Coronary artery (tissue), 2 donors: ENCODE data around the gene HIP1.

Experiments
- DNase-seq: peaks from one replicate; pipeline ENCODE4 v3.0.0-alpha.2; 2017; ENCODE audit warnings: low spot score
- H3K27ac ChIP-seq, 2 donors: fragments of 200-600 bp; sonication (generic); one replicate each; pipeline ENCODE4 v1.5.1; 2016 to 2019
- H3K4me3 ChIP-seq: fragments of 200-600 bp; sonication (generic); 2 replicates; pipeline ENCODE4 v1.5.1; 2016; ENCODE audit warnings: mild to moderate bottlenecking, moderate library complexity
- TF ChIP-seq, protein P1 (sequence below): fragments of 200-600 bp; sonication (generic); IDR thresholded peaks from one replicate; pipeline ENCODE4 v1.5.1; 2019; ENCODE audit warnings: antibody characterized with exemption

HIP1 gene

DNA sequence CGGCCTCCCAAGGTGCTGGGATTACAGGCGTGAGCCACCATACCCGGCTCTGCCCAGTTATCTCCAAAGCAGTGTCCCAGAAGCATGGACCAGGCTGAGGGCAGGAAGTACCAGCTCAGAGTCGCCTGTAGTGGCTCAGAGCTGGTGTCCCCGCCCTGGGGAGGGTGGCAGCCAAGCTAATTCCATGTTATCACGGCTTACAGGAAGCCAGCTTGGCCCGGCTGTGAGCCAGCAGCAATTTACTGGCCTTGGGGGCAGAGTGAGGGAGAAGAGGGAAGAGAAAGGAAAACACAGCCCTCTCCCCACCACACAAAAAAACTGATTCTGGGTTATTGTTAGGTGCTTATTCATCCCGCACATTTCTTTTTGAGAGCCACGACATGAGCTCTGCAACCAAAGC is 88.1 kb downstream of the HIP1 start:
- H3K4me3 ChIP-seq: peak overlapping the region; percentile 30
- TF ChIP-seq, protein P1, sequence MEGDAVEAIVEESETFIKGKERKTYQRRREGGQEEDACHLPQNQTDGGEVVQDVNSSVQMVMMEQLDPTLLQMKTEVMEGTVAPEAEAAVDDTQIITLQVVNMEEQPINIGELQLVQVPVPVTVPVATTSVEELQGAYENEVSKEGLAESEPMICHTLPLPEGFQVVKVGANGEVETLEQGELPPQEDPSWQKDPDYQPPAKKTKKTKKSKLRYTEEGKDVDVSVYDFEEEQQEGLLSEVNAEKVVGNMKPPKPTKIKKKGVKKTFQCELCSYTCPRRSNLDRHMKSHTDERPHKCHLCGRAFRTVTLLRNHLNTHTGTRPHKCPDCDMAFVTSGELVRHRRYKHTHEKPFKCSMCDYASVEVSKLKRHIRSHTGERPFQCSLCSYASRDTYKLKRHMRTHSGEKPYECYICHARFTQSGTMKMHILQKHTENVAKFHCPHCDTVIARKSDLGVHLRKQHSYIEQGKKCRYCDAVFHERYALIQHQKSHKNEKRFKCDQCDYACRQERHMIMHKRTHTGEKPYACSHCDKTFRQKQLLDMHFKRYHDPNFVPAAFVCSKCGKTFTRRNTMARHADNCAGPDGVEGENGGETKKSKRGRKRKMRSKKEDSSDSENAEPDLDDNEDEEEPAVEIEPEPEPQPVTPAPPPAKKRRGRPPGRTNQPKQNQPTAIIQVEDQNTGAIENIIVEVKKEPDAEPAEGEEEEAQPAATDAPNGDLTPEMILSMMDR: no peak
- no peak for DNase-seq
- peak overlapping the region; percentile 37 to 81 for H3K27ac ChIP-seq

DNA sequence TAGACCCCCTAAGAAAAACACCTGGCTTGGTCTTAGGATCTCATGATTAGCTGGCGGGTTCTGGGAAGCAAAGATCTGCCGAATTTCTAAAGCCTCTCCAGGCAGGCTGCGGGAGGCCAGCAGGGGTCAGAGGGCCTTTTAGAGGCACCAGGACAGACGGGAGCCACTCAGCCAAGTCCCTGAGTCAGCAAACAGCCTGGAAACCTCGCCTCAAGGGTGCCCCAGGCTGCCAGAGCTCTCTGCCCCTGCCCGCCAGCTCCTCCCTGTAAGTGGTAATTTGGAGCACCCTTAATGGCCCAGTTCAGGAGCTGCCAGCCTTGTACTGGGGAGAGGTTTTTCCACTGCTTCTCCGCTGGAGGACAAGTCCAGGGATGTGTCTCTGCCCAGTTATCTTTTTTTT is 88.7 kb downstream of the HIP1 start:
- no peak for DNase-seq

DNA sequence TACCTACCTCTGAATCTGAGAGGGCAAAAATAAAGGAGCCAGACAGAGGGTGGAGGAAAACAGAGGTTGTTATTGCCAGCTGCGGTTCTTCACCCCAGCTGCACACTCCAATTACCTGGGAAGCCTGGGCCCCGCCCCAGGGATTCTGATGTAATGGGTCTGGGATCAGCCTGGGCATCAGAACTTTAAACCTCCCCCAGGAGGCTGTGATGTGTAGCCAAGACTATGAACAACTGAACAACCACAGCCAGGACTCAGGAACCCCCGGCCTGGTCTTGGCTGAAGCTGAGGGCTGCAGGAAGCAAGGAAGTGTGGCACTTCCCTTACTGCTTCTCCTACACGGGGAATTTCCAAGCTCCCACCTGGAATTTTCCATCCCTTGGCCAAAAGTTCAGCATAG is 89.3 kb downstream of the HIP1 start:
- DNase-seq: no peak
- Histone ChIP-seq H3K4me3 (no peak overlapping the region), H3K27ac (peak overlapping the region; percentile 57 to 81)
- TF ChIP-seq, protein P1: no peak

More for the DNA sequence above, 88.7 kb downstream of the HIP1 start:
- TF ChIP-seq, protein P1: no peak
- peak overlapping the region; percentile 57 to 81 for H3K27ac ChIP-seq
- H3K4me3 ChIP-seq: no peak overlapping the region

DNA sequence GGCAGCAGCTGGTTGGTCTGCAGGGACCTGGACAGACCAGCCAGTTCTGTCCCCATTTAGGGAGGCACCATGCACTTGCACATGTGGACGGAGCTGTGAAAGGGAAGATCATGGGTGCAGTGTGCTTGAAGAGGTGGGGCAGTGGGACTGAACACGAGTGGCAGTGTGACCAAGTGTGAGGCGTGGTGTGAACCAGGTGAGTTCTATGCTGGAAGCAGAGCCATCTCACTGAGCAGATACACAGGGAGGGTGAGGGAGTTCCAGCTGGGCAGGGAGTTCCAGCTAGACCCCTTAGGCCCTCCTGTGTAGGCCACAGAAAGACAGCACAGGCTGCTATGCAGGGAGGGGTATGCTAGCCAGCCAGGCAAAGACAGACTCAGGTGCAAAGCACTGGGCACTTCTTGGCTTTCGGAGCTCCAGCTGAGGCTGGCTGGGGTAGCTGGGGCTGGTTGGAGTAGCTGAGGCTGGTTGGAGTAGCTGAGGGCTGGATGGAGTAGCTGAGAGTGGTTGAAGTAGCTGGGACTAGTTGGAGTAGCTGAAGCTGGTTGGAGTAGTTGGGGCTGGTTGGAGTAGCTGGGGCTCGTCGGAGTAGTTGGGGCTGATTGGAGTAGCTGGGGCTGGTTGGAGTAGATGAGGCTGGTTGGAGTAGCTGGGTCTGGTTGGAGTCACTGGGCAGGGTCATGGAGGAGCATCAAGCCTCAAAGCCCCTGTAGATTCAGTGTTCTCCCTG is 90.9 kb downstream of the HIP1 start:
- TF ChIP-seq, protein P1: no peak
- Histone ChIP-seq H3K4me3 (no peak overlapping the region), H3K27ac (no peak overlapping the region)
- DNase-seq: no peak

DNA sequence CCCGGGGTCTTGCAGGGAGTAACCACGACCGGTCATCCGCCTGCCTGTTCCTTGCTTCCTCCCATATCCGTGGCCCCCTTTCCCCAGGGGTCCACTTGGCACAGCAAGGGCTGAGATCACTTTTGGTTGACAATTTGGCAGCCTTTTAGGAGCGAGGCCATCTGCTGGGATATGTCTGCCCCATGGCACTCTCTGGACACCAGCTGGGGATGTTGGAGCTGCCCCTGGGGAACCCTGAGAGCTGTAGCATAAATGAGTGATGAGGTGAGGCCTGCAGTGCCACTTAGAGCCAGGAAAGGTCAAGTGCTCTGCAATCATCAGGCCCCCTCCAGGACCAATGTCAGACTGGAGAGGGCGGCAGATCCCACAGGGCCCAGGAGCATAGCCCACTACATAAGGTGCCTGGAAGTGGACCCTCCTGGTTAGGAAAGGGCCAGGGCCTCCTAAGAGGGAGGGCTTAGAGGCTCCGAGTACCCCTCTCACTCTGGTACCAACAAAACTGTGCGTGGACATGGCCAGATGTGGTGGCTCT is 92.1 kb downstream of the HIP1 start:
- H3K27ac ChIP-seq: no peak overlapping the region
- TF ChIP-seq, protein P1: no peak
- DNase-seq: no peak
- no peak overlapping the region for H3K4me3 ChIP-seq

DNA sequence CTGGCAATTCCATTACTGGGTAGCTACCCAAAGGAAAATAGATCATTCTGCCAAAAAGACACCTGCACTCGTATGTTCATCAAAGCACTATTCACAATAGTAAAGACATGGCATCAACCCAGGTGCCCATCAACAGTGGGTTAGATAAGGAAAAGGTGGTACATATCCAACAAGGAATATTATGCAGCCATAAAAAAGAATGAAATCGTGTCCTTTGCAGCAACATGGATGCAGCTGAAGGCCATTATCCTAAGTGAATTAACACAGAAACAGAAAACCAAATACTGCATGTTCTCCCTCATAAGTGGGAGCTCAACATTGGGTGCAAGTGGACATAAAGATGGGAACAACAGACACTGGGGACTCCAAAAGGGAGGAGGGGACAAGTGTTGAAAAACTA is 93.2 kb downstream of the HIP1 start:
- DNase-seq: no peak
- Histone ChIP-seq H3K4me3 (no peak overlapping the region), H3K27ac (no peak overlapping the region)
- TF ChIP-seq, protein P1: no peak

DNA sequence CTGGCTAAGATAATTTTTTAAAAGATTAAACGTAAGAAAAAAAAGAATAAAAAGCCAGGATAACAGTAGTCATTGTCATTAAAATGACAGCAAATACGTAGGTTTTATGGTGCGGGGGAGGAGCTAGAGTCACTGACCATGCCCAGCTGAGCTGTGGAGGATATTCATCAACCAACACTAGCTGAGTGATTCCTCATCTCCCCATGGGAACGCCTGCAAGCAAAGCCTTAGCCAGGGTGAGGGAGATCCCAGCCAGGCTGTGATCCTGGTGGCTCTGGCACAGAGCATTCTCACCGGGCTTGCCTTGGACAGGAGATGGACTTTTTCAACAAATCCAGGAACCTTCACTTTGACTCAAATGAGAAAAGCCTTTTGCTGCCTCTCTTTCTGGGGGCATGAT is 94.2 kb downstream of the HIP1 start:
- no peak overlapping the region for H3K4me3 ChIP-seq
- TF ChIP-seq, protein P1: no peak
- H3K27ac ChIP-seq: no peak overlapping the region
- no peak for DNase-seq
